HL-60 (cell line): ENCODE results near the gene SYCE3.

ENCODE experiments used
- DNase-seq, 2 experiments: peaks; one replicate each; pipeline ENCODE4 v3.0.0-alpha.2; 2010 to 2020; ENCODE audit warnings: low read depth in 1 of 2, low spot score in 1 of 2
- H3K27ac ChIP-seq: fragments of 250-450 bp; sonication (Bioruptor Pico); replicated peaks from 2 replicates; pipeline ENCODE4 v1.5.1; 2020; ENCODE audit warnings: mild to moderate bottlenecking, moderate library complexity
- H3K27me3 ChIP-seq: fragments of 250-450 bp; sonication (Bioruptor Pico); 2 replicates; pipeline ENCODE4 v1.5.1; 2021; ENCODE audit warnings: mild to moderate bottlenecking, moderate library complexity; ENCODE audit not compliant: insufficient read depth, poor library complexity, severe bottlenecking
- H3K4me3 ChIP-seq: replicated peaks from 2 replicates; pipeline ENCODE4 v1.5.1; 2011; ENCODE audit warnings: mild to moderate bottlenecking, control low read depth, low read length; ENCODE audit not compliant: insufficient read depth
- GABPA ChIP-seq: IDR thresholded peaks from 2 replicates; pipeline ENCODE4 v1.6.1; 2012; ENCODE audit warnings: low read depth
- POLR2AphosphoS5 ChIP-seq: IDR thresholded peaks from 2 replicates; pipeline ENCODE4 v1.6.1; 2012; ENCODE audit warnings: low read depth
- SPI1 ChIP-seq: IDR thresholded peaks from 2 replicates; pipeline ENCODE4 v1.6.1; 2012; ENCODE audit warnings: low read depth, mild to moderate bottlenecking, borderline replicate concordance
- TF ChIP-seq, protein P1 (sequence below): IDR thresholded peaks from 2 replicates; pipeline ENCODE4 v1.6.1; 2012; ENCODE audit warnings: low read depth; ENCODE audit not compliant: insufficient replicate concordance
- TF ChIP-seq, protein P2 (sequence below): IDR thresholded peaks from one replicate; pipeline ENCODE4 v1.5.1; 2011; ENCODE audit warnings: low read length, control low read depth, inconsistent platforms; ENCODE audit not compliant: insufficient read depth

Gene SYCE3

DNA sequence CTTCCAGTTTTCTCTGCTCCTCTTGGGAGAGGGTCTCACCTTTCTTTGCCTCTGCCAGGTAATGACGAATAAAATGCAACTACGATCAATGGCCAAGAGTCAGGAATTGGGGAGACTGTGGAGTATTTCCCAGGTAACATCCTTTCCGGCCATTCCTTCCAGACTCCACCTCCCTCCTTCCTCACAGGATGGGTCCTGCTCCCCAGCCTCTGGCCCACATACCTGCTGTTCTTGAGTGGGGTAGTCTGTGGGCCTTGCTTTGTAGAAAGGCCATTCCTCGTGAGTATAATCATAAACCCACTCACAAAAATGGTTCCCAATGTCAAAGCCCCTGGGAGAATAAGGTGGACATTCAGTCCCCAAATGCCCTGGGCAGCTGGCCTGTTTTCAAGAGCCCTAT lies 17.0 kb upstream of the SYCE3 start:
- no peak for TF ChIP-seq POLR2AphosphoS5
- H3K4me3 ChIP-seq: no peak overlapping the region
- no peaks in the 10 kb centered on the region for H3K27me3 ChIP-seq

DNA sequence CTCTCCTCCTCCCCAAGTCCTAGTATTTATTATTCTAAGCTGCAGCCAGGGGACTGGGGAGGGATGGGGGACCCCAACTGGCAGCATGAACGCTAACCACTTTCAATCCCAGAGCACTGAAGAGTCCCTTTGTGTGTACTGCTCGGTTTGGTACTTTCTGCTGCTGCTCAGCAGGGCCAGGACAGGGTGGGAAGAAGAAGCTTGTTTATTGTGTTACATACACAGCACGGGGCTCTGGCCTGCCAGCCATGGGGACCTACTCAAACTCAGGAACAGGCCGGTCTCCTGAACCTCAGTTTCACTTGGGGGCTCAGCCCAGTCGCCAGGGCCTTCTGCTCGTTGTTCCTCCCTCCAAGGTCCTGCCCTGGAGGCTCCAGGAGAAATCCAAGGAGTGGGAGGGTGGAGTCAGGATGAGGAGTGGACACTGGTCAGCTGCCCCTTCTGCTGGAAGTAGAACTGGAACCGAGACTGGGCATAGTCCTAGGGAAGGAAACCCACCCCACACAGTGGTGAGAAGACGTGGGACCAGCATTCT lies 16.1 kb upstream of the SYCE3 start:
- no peak for DNase-seq
- no peak overlapping the region for H3K27ac ChIP-seq
- no peak overlapping the region for H3K4me3 ChIP-seq
- no peaks in the 10 kb centered on the region for H3K27me3 ChIP-seq
- TF ChIP-seq, protein P1, sequence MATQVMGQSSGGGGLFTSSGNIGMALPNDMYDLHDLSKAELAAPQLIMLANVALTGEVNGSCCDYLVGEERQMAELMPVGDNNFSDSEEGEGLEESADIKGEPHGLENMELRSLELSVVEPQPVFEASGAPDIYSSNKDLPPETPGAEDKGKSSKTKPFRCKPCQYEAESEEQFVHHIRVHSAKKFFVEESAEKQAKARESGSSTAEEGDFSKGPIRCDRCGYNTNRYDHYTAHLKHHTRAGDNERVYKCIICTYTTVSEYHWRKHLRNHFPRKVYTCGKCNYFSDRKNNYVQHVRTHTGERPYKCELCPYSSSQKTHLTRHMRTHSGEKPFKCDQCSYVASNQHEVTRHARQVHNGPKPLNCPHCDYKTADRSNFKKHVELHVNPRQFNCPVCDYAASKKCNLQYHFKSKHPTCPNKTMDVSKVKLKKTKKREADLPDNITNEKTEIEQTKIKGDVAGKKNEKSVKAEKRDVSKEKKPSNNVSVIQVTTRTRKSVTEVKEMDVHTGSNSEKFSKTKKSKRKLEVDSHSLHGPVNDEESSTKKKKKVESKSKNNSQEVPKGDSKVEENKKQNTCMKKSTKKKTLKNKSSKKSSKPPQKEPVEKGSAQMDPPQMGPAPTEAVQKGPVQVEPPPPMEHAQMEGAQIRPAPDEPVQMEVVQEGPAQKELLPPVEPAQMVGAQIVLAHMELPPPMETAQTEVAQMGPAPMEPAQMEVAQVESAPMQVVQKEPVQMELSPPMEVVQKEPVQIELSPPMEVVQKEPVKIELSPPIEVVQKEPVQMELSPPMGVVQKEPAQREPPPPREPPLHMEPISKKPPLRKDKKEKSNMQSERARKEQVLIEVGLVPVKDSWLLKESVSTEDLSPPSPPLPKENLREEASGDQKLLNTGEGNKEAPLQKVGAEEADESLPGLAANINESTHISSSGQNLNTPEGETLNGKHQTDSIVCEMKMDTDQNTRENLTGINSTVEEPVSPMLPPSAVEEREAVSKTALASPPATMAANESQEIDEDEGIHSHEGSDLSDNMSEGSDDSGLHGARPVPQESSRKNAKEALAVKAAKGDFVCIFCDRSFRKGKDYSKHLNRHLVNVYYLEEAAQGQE: no peak
- TF ChIP-seq, protein P2, sequence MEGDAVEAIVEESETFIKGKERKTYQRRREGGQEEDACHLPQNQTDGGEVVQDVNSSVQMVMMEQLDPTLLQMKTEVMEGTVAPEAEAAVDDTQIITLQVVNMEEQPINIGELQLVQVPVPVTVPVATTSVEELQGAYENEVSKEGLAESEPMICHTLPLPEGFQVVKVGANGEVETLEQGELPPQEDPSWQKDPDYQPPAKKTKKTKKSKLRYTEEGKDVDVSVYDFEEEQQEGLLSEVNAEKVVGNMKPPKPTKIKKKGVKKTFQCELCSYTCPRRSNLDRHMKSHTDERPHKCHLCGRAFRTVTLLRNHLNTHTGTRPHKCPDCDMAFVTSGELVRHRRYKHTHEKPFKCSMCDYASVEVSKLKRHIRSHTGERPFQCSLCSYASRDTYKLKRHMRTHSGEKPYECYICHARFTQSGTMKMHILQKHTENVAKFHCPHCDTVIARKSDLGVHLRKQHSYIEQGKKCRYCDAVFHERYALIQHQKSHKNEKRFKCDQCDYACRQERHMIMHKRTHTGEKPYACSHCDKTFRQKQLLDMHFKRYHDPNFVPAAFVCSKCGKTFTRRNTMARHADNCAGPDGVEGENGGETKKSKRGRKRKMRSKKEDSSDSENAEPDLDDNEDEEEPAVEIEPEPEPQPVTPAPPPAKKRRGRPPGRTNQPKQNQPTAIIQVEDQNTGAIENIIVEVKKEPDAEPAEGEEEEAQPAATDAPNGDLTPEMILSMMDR: no peak
- no peak for TF ChIP-seq POLR2AphosphoS5
- TF ChIP-seq GABPA: no peak
- TF ChIP-seq SPI1: no peak

More for the DNA sequence above, 17.0 kb upstream of the SYCE3 start:
- no peak for DNase-seq
- H3K27ac ChIP-seq: no peak overlapping the region

DNA sequence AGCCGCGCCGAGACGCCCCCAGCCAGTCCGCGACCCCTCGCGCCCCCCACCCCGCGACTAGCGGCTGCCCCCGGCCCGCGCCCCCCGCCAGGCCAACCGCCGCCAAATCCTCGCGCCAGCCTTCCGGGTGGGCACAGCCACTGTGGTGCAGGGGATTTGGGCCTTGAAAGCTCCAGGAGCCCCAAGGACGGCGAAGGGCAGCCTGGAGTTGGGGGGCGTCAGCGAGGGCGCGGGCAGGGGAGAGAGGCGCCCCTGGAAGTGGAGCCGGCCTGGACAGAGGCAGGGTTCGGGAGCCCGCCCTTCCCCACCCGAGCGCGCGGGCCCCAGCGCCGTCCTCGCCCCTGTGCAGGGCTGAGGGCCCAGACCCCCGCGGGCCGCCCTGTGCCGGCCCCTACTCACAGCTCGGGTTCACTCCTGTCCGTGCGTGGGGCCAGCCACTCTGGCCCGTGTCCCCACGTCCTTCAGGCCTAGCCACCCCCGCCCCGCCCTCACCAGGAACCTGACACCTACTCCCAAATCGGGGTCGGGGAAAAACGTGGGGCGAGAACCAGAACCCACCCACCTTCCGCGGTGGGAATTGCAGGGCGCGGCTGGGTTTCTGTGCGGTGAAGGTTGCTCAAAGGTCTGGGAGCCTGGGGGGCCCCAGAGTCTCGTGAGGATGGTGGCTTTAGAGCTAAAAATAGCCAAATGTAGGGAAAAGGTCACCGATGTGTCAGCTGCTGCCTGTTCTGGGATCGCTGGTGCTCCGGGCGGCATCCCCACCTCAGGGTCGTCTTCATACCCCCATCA lies 15.5 kb upstream of the SYCE3 start, which contains the start of gene CPT1B:
Gene CPT1B, minus strand, starts transcription at position 441 of the 789 bp plus-strand sequence. CDS start 512 bp downstream, outside the sequence.
- no peak for DNase-seq
- Histone ChIP-seq H3K4me3 (no peak within 1 kb of the TSS), H3K27me3 (no peaks in the 10 kb centered on the region), H3K27ac (no peak within 1 kb of the TSS)
- no peak for TF ChIP-seq GABPA
- peak; percentile 24; the same call in 1 of the 2 replicates for TF ChIP-seq POLR2AphosphoS5

DNA sequence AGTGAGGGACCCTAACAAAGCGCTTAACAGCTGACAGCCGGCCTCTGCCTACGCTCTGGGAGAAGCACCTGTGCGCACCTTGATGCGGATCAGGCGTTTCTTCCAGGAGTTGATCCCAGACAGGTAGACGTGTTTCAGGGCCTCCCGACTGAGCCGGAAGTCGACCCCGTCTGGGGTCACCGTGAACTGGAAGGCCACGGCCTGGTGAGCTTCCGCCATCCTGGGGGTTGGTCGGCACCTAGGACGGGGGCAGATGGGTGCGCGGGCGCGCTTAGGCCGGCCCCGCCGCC lies 14.9 kb upstream of the SYCE3 start:
- Histone ChIP-seq H3K27ac (no peak overlapping the region), H3K27me3 (no peaks in the 10 kb centered on the region), H3K4me3 (no peak overlapping the region)
- no peak for DNase-seq
- TF ChIP-seq, protein P2: no peak
- TF ChIP-seq, protein P1: no peak
- TF ChIP-seq GABPA (no peak), POLR2AphosphoS5 (no peak), SPI1 (no peak)
